C1 segment of cervical spinal cord (tissue), 14 donors: ENCODE measurements around the gene SUPT3H.

Experiments
- DNase-seq, 14 donors: peaks; one replicate each; lab custom pipeline; 2025; lab: John Stamatoyannopoulos, UW

SUPT3H gene

GRCh38 chr6:45388328-45388727 is 10.6 kb upstream of the SUPT3H start:
- no peak for DNase-seq

- no peak for DNase-seq
These were observed 9.5 kb upstream of the SUPT3H start for GRCh38 chr6:45387236-45387635.

- DNase-seq = no peak
These were observed 8.8 kb upstream of the SUPT3H start for GRCh38 chr6:45386501-45386900.

- no peak for DNase-seq
These were observed 4.7 kb upstream of the SUPT3H start for GRCh38 chr6:45382391-45382790.

- no peak for DNase-seq
These were observed 696 bp upstream of the SUPT3H start for GRCh38 chr6:45378334-45378926.

- peak in 4 of 14 donors; percentile 37 to 82 (median 62) for DNase-seq
These were observed 636 bp downstream of the SUPT3H start for GRCh38 chr6:45377043-45377553.

GRCh38 chr6:45376310-45377042 is 1.3 kb downstream of the SUPT3H start:
- no peak for DNase-seq

GRCh38 chr6:45375449-45375848 is 2.3 kb downstream of the SUPT3H start:
- DNase-seq = no peak

- no peak for DNase-seq
These were observed 5.7 kb downstream of the SUPT3H start for GRCh38 chr6:45371924-45372573.

- DNase-seq = no peak
These were observed 7.9 kb downstream of the SUPT3H start for GRCh38 chr6:45369870-45370269.

- no peak for DNase-seq
These were observed 9.7 kb downstream of the SUPT3H start for GRCh38 chr6:45367999-45368398.

- no peak for DNase-seq
These were observed 11.2 kb downstream of the SUPT3H start for GRCh38 chr6:45366534-45366933.

- no peak for DNase-seq
These were observed 12.7 kb downstream of the SUPT3H start for GRCh38 chr6:45365036-45365435.

- DNase-seq = no peak
These were observed 13.3 kb downstream of the SUPT3H start for GRCh38 chr6:45364466-45364865.

GRCh38 chr6:45353654-45354053 is 24.1 kb downstream of the SUPT3H start:
- no peak for DNase-seq

- DNase-seq = no peak
These were observed 26.1 kb downstream of the SUPT3H start for GRCh38 chr6:45351667-45352066.

GRCh38 chr6:45351076-45351475 is 26.7 kb downstream of the SUPT3H start:
- no peak for DNase-seq

GRCh38 chr6:45350186-45350710 is 27.5 kb downstream of the SUPT3H start:
- DNase-seq = no peak

GRCh38 chr6:45344900-45345299 is 32.8 kb downstream of the SUPT3H start:
- no peak for DNase-seq

GRCh38 chr6:45328523-45328922 is 49.2 kb downstream of the SUPT3H start:
- DNase-seq = no peak

GRCh38 chr6:45327956-45328522 is 49.7 kb downstream of the SUPT3H start, which contains the start of gene RUNX2:
Gene RUNX2 (plus strand): TSS chr6:45328330. CDS start chr6:45328727, 397 bp downstream.
- peak in 1 of 14 donors; percentile 3 for DNase-seq
